Measurements from ENCODE around the gene TCFL5.

DNA sequence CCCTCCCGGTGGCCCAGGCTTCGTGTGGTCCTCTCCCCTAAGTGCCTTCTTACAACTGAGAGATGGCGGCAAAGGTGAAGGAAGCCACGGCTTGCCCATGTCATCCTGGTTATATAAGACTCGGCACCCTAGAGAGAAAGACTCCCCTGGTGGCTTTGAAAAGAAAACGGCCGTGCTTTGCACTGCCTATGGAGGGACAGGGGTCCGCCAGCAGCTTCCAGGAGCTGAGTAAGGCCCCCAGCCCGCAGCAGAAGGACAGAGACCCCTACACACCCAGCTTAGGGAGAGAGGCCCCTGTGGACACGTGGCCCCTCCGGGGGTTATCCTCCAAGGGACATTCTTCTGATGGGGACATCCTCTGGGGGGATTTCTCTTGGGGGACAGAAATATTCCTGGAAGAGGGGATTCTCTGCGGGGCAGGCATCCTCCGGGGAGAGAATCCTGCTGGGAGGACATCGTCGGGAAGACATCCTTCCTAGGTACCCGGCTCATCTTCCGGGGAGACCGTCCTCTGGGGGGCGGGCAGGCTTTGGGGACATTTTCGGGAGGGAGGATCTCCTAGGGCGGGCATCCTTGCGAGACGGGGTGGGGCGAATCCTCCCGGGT lies 57.5 kb downstream of the TCFL5 start:
- no peak for TF ChIP-seq POLR2A (IDR thresholded peaks at IDR 0.05)
- TF ChIP-seq, protein P1, sequence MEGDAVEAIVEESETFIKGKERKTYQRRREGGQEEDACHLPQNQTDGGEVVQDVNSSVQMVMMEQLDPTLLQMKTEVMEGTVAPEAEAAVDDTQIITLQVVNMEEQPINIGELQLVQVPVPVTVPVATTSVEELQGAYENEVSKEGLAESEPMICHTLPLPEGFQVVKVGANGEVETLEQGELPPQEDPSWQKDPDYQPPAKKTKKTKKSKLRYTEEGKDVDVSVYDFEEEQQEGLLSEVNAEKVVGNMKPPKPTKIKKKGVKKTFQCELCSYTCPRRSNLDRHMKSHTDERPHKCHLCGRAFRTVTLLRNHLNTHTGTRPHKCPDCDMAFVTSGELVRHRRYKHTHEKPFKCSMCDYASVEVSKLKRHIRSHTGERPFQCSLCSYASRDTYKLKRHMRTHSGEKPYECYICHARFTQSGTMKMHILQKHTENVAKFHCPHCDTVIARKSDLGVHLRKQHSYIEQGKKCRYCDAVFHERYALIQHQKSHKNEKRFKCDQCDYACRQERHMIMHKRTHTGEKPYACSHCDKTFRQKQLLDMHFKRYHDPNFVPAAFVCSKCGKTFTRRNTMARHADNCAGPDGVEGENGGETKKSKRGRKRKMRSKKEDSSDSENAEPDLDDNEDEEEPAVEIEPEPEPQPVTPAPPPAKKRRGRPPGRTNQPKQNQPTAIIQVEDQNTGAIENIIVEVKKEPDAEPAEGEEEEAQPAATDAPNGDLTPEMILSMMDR (IDR thresholded peaks at IDR 0.05), result no peak

Measured in adrenal gland (tissue), 5 donors.